Ishikawa (cell line): ENCODE results near the gene C17orf75.

Experiments
- CEBPB ChIP-seq: IDR thresholded peaks from 2 replicates; pipeline ENCODE4 v1.6.1; 2012
- CREB1 ChIP-seq: IDR thresholded peaks from 2 replicates; pipeline ENCODE4 v1.6.1; 2012; ENCODE audit warnings: low read depth
- EGR1 ChIP-seq: IDR thresholded peaks from 2 replicates; pipeline ENCODE4 v1.6.1; 2012
- EP300 ChIP-seq: IDR thresholded peaks from 2 replicates; pipeline ENCODE4 v1.6.1; 2012; ENCODE audit warnings: borderline replicate concordance
- FOXM1 ChIP-seq: IDR thresholded peaks from 2 replicates; pipeline ENCODE4 v1.6.1; 2012; ENCODE audit warnings: low read depth, borderline replicate concordance
- NFIC ChIP-seq: IDR thresholded peaks from 2 replicates; pipeline ENCODE4 v1.6.1; 2012
- RAD21 ChIP-seq: IDR thresholded peaks from 2 replicates; pipeline ENCODE4 v1.6.1; 2012; ENCODE audit warnings: low read depth
- REST ChIP-seq: IDR thresholded peaks from 2 replicates; pipeline ENCODE4 v1.6.1; 2012; ENCODE audit warnings: low read depth, mild to moderate bottlenecking
- TAF1 ChIP-seq: IDR thresholded peaks from 2 replicates; pipeline ENCODE4 v1.6.1; 2012; ENCODE audit warnings: low read depth, mild to moderate bottlenecking
- TCF12 ChIP-seq: IDR thresholded peaks from 2 replicates; pipeline ENCODE4 v1.6.1; 2012; ENCODE audit warnings: low read depth
- TEAD4 ChIP-seq: IDR thresholded peaks from 2 replicates; pipeline ENCODE4 v1.6.1; 2012
- YY1 ChIP-seq: IDR thresholded peaks from 2 replicates; pipeline ENCODE4 v1.6.1; 2012; ENCODE audit warnings: low read depth
- ZBTB7A ChIP-seq: IDR thresholded peaks from 2 replicates; pipeline ENCODE4 v1.6.1; 2012; ENCODE audit warnings: low read depth
- TF ChIP-seq, protein P1 (sequence below): IDR thresholded peaks from 2 replicates; pipeline ENCODE4 v1.6.1; 2012
- TF ChIP-seq, protein P2 (sequence below): IDR thresholded peaks from 2 replicates; pipeline ENCODE4 v1.6.1; 2012

Gene C17orf75

DNA sequence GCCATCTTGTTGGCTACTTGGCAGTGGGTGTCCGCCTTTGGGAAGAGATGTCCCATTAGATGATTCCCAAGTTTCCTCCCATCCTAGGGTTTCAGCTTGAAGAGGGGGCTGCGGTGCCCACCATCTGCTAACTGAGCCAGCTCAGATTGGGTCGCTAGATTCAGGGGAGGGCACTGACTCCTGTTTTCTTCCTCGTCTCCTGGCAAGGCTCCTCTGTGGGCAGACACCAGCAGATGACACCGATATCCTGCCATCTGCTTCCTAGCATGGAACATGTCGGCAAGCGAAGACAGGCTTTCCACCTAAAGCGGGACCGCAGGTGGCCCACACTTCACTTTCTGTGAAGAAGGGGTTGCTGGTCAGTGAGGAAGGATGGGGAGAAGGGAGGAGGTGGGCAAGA is 27.3 kb downstream of the C17orf75 start:
- TF ChIP-seq FOXM1, result no peak
- TF ChIP-seq YY1, result no peak
- no peak for TF ChIP-seq CEBPB
- TF ChIP-seq NFIC, result no peak
- TF ChIP-seq CREB1, result no peak

DNA sequence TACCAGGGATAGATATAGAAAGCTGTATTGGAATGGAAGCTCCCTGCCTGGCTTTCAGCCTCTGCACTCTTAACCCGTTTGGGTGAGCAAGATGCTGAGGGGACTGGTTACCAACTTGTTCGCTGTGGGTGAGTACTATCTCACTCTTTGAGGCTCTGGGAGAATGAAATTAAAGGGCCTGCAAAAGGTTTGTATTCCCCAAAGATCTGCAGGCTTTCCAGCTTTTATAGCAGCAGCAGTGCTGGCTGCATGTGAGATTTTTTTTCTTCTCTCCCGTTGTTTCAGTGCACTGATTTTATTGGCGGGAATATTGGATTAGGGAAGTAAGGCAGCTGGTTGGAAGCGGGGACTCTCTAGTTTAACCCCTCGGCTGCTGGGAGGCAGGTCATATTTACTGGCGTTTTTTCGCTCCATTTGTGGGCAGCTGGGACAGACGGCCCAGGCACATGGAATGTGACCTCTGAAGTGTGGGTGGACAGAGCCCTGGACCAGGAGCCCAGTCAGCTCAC is 30.9 kb downstream of the C17orf75 start:
- TF ChIP-seq, protein P1, sequence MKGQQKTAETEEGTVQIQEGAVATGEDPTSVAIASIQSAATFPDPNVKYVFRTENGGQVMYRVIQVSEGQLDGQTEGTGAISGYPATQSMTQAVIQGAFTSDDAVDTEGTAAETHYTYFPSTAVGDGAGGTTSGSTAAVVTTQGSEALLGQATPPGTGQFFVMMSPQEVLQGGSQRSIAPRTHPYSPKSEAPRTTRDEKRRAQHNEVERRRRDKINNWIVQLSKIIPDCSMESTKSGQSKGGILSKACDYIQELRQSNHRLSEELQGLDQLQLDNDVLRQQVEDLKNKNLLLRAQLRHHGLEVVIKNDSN, result no peak
- TF ChIP-seq TEAD4, result no peak
- no peak for TF ChIP-seq FOXM1
- TF ChIP-seq EP300, result no peak
- TF ChIP-seq REST, result no peak
- TF ChIP-seq NFIC, result no peak
- TF ChIP-seq RAD21, result no peak
- TF ChIP-seq, protein P2, sequence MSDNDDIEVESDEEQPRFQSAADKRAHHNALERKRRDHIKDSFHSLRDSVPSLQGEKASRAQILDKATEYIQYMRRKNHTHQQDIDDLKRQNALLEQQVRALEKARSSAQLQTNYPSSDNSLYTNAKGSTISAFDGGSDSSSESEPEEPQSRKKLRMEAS, result no peak
- TF ChIP-seq TAF1, result no peak
- TF ChIP-seq CREB1, result no peak
- TF ChIP-seq YY1, result no peak
- no peak for TF ChIP-seq ZBTB7A
- TF ChIP-seq TCF12, result no peak
- TF ChIP-seq CEBPB, result no peak
- TF ChIP-seq EGR1, result no peak

DNA sequence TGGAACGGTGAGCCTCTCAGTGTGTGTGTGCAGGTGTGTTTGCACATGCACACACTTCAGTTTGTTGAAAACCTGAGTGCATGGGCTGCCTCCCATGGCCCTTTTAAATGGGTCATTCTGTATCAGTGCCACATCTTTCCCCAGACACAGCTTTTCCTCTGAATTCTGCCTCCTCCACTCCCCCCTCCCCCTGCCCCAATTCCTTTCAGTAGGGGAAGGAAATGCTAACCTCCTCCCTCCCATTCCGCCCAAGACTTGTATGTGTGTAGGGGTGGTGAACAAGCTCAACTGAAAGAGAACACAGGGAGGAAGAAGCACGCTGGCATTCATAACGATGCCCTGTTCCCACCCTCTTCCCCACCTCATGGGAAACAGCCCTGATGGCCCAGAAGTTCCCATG is 34.3 kb downstream of the C17orf75 start:
- no peak for TF ChIP-seq CREB1
- TF ChIP-seq, protein P2, result no peak
- no peak for TF ChIP-seq TCF12
- no peak for TF ChIP-seq TAF1
- TF ChIP-seq REST, result no peak
- TF ChIP-seq TEAD4, result no peak
- TF ChIP-seq ZBTB7A, result no peak
- TF ChIP-seq EP300, result no peak
- TF ChIP-seq, protein P1, result no peak
- TF ChIP-seq CEBPB, result no peak
- no peak for TF ChIP-seq NFIC
- no peak for TF ChIP-seq EGR1
- TF ChIP-seq RAD21, result no peak
- TF ChIP-seq YY1, result no peak
- no peak for TF ChIP-seq FOXM1

GRCh38 chr17:32305049-32305448 is 36.9 kb downstream of the C17orf75 start:
- TF ChIP-seq CEBPB (no peak), EGR1 (no peak), TCF12 (no peak), YY1 (no peak), ZBTB7A (no peak), CREB1 (no peak), EP300 (no peak)
- TF ChIP-seq, protein P1, result no peak

GRCh38 chr17:32303781-32304288 is 38.1 kb downstream of the C17orf75 start:
- no peak for TF ChIP-seq RAD21
- TF ChIP-seq ZBTB7A, result no peak
- TF ChIP-seq, protein P1, result no peak
- TF ChIP-seq EP300, result no peak
- no peak for TF ChIP-seq EGR1
- TF ChIP-seq TAF1, result no peak
- no peak for TF ChIP-seq NFIC
- TF ChIP-seq REST, result no peak
- no peak for TF ChIP-seq TEAD4
- TF ChIP-seq, protein P2, result no peak
- TF ChIP-seq FOXM1, result no peak
- no peak for TF ChIP-seq YY1
- TF ChIP-seq CEBPB, result no peak
- no peak for TF ChIP-seq CREB1
- TF ChIP-seq TCF12, result no peak
